RWPE2 (cell line): Measurements from ENCODE around the gene STRIP1.
A peak's percentile ranks its signal among the peaks of the same experiment; 100 is the strongest.

Source experiments
- ATAC-seq: fragments of 200-7000 bp; cut with Tn5 transposase; 3 replicates; pipeline ENCODE4 v1.9.1; 2021; ENCODE audit warnings: low read depth
- DNase-seq: peaks from one replicate; pipeline ENCODE4 v3.0.0-alpha.2; 2020; ENCODE audit warnings: low spot score
- H3K27ac ChIP-seq: fragments of 450-650 bp; 2 replicates; pipeline ENCODE4 v1.5.1; 2017; ENCODE audit warnings: mild to moderate bottlenecking; ENCODE audit not compliant: poor library complexity, severe bottlenecking
- H3K27me3 ChIP-seq: fragments of 250-450 bp; sonication (Bioruptor Pico); 2 replicates; pipeline ENCODE4 v1.5.1; 2021; ENCODE audit warnings: mild to moderate bottlenecking, moderate library complexity; ENCODE audit not compliant: insufficient read depth, poor library complexity, severe bottlenecking
- H3K36me3 ChIP-seq: fragments of 250-450 bp; sonication (Bioruptor Pico); 2 replicates; pipeline ENCODE4 v1.5.1; 2020; ENCODE audit warnings: low read depth, mild to moderate bottlenecking, moderate library complexity
- H3K4me1 ChIP-seq: fragments of 250-450 bp; sonication (Bioruptor Pico); 2 replicates; pipeline ENCODE4 v1.5.1; 2021; ENCODE audit warnings: mild to moderate bottlenecking, moderate library complexity; ENCODE audit not compliant: insufficient read depth, poor library complexity, severe bottlenecking
- H3K4me3 ChIP-seq: fragments of 250-450 bp; sonication (Bioruptor Pico); 2 replicates; pipeline ENCODE4 v1.5.1; 2021; ENCODE audit warnings: mild to moderate bottlenecking, moderate library complexity; ENCODE audit not compliant: severe bottlenecking
- H3K9me3 ChIP-seq: fragments of 250-450 bp; sonication (Bioruptor Pico); 2 replicates; pipeline ENCODE4 v1.5.1; 2021; ENCODE audit warnings: mild to moderate bottlenecking, moderate library complexity; ENCODE audit not compliant: severe bottlenecking
- CTCF ChIP-seq: fragments of 450-650 bp; IDR thresholded peaks from one replicate; pipeline ENCODE4 v1.5.1; 2017; ENCODE audit warnings: mild to moderate bottlenecking, moderate library complexity; ENCODE audit not compliant: poor library complexity, severe bottlenecking

The STRIP1 gene

GRCh38 chr1:109989506-109990301, 44.7 kb upstream of the STRIP1 start:
- no peak for DNase-seq
- H3K36me3 ChIP-seq, result peaks cover 32% of the 10 kb centered on the region
- H3K9me3 ChIP-seq, result no peaks in the 10 kb centered on the region
- no peak for ATAC-seq
- no peaks in the 10 kb centered on the region for H3K27me3 ChIP-seq
- no peak for TF ChIP-seq CTCF
- no peak overlapping the region for H3K27ac ChIP-seq
- peaks cover 4% of the 10 kb centered on the region for H3K4me1 ChIP-seq
- H3K4me3 ChIP-seq, result no peak overlapping the region

- no peak for ATAC-seq
- Histone ChIP-seq H3K27ac (no peak overlapping the region), H3K4me3 (no peak overlapping the region), H3K27me3 (no peaks in the 10 kb centered on the region), H3K4me1 (peaks cover 9% of the 10 kb centered on the region), H3K36me3 (peaks cover 32% of the 10 kb centered on the region), H3K9me3 (no peaks in the 10 kb centered on the region)
- TF ChIP-seq CTCF, result no peak
- DNase-seq, result no peak
Measured at GRCh38 chr1:109990302-109990653, 44.1 kb upstream of the STRIP1 start.

- H3K4me3 ChIP-seq, result no peak overlapping the region
- peaks cover 40% of the 10 kb centered on the region for H3K36me3 ChIP-seq
- no peak overlapping the region for H3K27ac ChIP-seq
- no peak for DNase-seq
- H3K9me3 ChIP-seq, result no peaks in the 10 kb centered on the region
- no peak for TF ChIP-seq CTCF
- no peak for ATAC-seq
- H3K4me1 ChIP-seq, result peaks cover 11% of the 10 kb centered on the region
- H3K27me3 ChIP-seq, result no peaks in the 10 kb centered on the region
Measured at GRCh38 chr1:109991400-109991925, 43.0 kb upstream of the STRIP1 start.

GRCh38 chr1:109993885-109994284, 40.5 kb upstream of the STRIP1 start:
- no peaks in the 10 kb centered on the region for H3K27me3 ChIP-seq
- DNase-seq, result no peak
- no peak overlapping the region for H3K4me3 ChIP-seq
- peak; percentile 47; the same call in 2 of the 3 replicates for ATAC-seq
- no peaks in the 10 kb centered on the region for H3K9me3 ChIP-seq
- no peak for TF ChIP-seq CTCF
- H3K36me3 ChIP-seq, result peaks cover 30% of the 10 kb centered on the region
- peaks cover 20% of the 10 kb centered on the region for H3K4me1 ChIP-seq
- no peak overlapping the region for H3K27ac ChIP-seq

- peaks cover 20% of the 10 kb centered on the region for H3K4me1 ChIP-seq
- ATAC-seq (no peak), DNase-seq (no peak)
- H3K27ac ChIP-seq, result no peak overlapping the region
- no peak for TF ChIP-seq CTCF
- H3K9me3 ChIP-seq, result no peaks in the 10 kb centered on the region
- H3K27me3 ChIP-seq, result no peaks in the 10 kb centered on the region
- H3K36me3 ChIP-seq, result peaks cover 23% of the 10 kb centered on the region
- no peak overlapping the region for H3K4me3 ChIP-seq
Measured at GRCh38 chr1:109994654-109995053, 39.8 kb upstream of the STRIP1 start.
